ENCODE measurements around the gene SEMA3F.
A peak's percentile ranks its signal among the peaks of the same experiment; 100 is the strongest.

The SEMA3F gene

GRCh38 chr3:50154840-50155490, at the start of gene SEMA3F:
Gene SEMA3F, plus strand, starts transcription at chr3:50155324. Its CDS starts 4,299 bp downstream, at chr3:50159623.
- H3K27me3 ChIP-seq (replicated peaks; ENCODE audit: control insufficient read depth, insufficient read depth, low read length): peaks cover 26% of the 10 kb centered on the region

GRCh38 chr3:50111757-50112156, 43.4 kb upstream of the SEMA3F start:
- H3K27me3 ChIP-seq (replicated peaks; ENCODE audit: control insufficient read depth, insufficient read depth, low read length): no peaks in the 10 kb centered on the region
- H3K4me1 ChIP-seq (ENCODE audit: control insufficient read depth, insufficient read depth, low read length): peaks cover 12% of the 10 kb centered on the region
- no peaks in the 10 kb centered on the region for H3K9me3 ChIP-seq (ENCODE audit: control insufficient read depth, low read length)
- no peak for DNase-seq (ENCODE audit: low read depth)
- no peak overlapping the region for H3K9ac ChIP-seq (ENCODE audit: low read length)
- H3K4me3 ChIP-seq (ENCODE audit: low read length): no peak overlapping the region
- H3K36me3 ChIP-seq (ENCODE audit: control insufficient read depth, insufficient read depth, low read length, severe bottlenecking): peaks cover 100% of the 10 kb centered on the region

More at GRCh38 chr3:50154840-50155490, at the start of gene SEMA3F:
- Histone ChIP-seq H3K4me3 (ENCODE audit: low read length) (peak within 1 kb of the TSS; percentile 54), H3K9ac (ENCODE audit: low read length) (no peak within 1 kb of the TSS), H3K36me3 (ENCODE audit: control insufficient read depth, insufficient read depth, low read length, severe bottlenecking) (no peaks in the 10 kb centered on the region), H3K9me3 (ENCODE audit: control insufficient read depth, low read length) (no peaks in the 10 kb centered on the region), H3K4me1 (ENCODE audit: control insufficient read depth, insufficient read depth, low read length) (no peaks in the 10 kb centered on the region)
- peak; percentile 90 for DNase-seq (ENCODE audit: low read depth)

- no peak overlapping the region for H3K9ac ChIP-seq (ENCODE audit: low read length)
- no peak overlapping the region for H3K4me3 ChIP-seq (ENCODE audit: low read length)
- H3K27me3 ChIP-seq (replicated peaks; ENCODE audit: control insufficient read depth, insufficient read depth, low read length): no peaks in the 10 kb centered on the region
- H3K36me3 ChIP-seq (ENCODE audit: control insufficient read depth, insufficient read depth, low read length, severe bottlenecking): peaks cover 100% of the 10 kb centered on the region
- H3K9me3 ChIP-seq (ENCODE audit: control insufficient read depth, low read length): no peaks in the 10 kb centered on the region
- DNase-seq (ENCODE audit: low read depth): no peak
- peaks cover 12% of the 10 kb centered on the region for H3K4me1 ChIP-seq (ENCODE audit: control insufficient read depth, insufficient read depth, low read length)
These were observed 42.7 kb upstream of the SEMA3F start for GRCh38 chr3:50112462-50112861.

GRCh38 chr3:50117120-50117519, 38.0 kb upstream of the SEMA3F start:
- H3K4me3 ChIP-seq (ENCODE audit: low read length): no peak overlapping the region
- no peaks in the 10 kb centered on the region for H3K27me3 ChIP-seq (replicated peaks; ENCODE audit: control insufficient read depth, insufficient read depth, low read length)
- DNase-seq (ENCODE audit: low read depth): no peak
- H3K4me1 ChIP-seq (ENCODE audit: control insufficient read depth, insufficient read depth, low read length): no peaks in the 10 kb centered on the region
- peaks cover 91% of the 10 kb centered on the region for H3K36me3 ChIP-seq (ENCODE audit: control insufficient read depth, insufficient read depth, low read length, severe bottlenecking)
- no peaks in the 10 kb centered on the region for H3K9me3 ChIP-seq (ENCODE audit: control insufficient read depth, low read length)
- no peak overlapping the region for H3K9ac ChIP-seq (ENCODE audit: low read length)

- no peak for DNase-seq (ENCODE audit: low read depth)
- peaks cover 80% of the 10 kb centered on the region for H3K36me3 ChIP-seq (ENCODE audit: control insufficient read depth, insufficient read depth, low read length, severe bottlenecking)
- no peaks in the 10 kb centered on the region for H3K4me1 ChIP-seq (ENCODE audit: control insufficient read depth, insufficient read depth, low read length)
- no peaks in the 10 kb centered on the region for H3K27me3 ChIP-seq (replicated peaks; ENCODE audit: control insufficient read depth, insufficient read depth, low read length)
- no peak overlapping the region for H3K4me3 ChIP-seq (ENCODE audit: low read length)
- H3K9ac ChIP-seq (ENCODE audit: low read length): no peak overlapping the region
- H3K9me3 ChIP-seq (ENCODE audit: control insufficient read depth, low read length): no peaks in the 10 kb centered on the region
These were observed 36.9 kb upstream of the SEMA3F start for GRCh38 chr3:50118237-50118636.

GRCh38 chr3:50119786-50120185, 35.3 kb upstream of the SEMA3F start:
- no peaks in the 10 kb centered on the region for H3K9me3 ChIP-seq (ENCODE audit: control insufficient read depth, low read length)
- H3K4me3 ChIP-seq (ENCODE audit: low read length): no peak overlapping the region
- no peak overlapping the region for H3K9ac ChIP-seq (ENCODE audit: low read length)
- no peaks in the 10 kb centered on the region for H3K27me3 ChIP-seq (replicated peaks; ENCODE audit: control insufficient read depth, insufficient read depth, low read length)
- H3K4me1 ChIP-seq (ENCODE audit: control insufficient read depth, insufficient read depth, low read length): peaks cover 4% of the 10 kb centered on the region
- no peak for DNase-seq (ENCODE audit: low read depth)
- peaks cover 64% of the 10 kb centered on the region for H3K36me3 ChIP-seq (ENCODE audit: control insufficient read depth, insufficient read depth, low read length, severe bottlenecking)

GRCh38 chr3:50120364-50121071, 34.6 kb upstream of the SEMA3F start:
- peaks cover 5% of the 10 kb centered on the region for H3K4me1 ChIP-seq (ENCODE audit: control insufficient read depth, insufficient read depth, low read length)
- H3K36me3 ChIP-seq (ENCODE audit: control insufficient read depth, insufficient read depth, low read length, severe bottlenecking): peaks cover 57% of the 10 kb centered on the region
- H3K9me3 ChIP-seq (ENCODE audit: control insufficient read depth, low read length): no peaks in the 10 kb centered on the region
- no peak overlapping the region for H3K9ac ChIP-seq (ENCODE audit: low read length)
- no peak overlapping the region for H3K4me3 ChIP-seq (ENCODE audit: low read length)
- no peak for DNase-seq (ENCODE audit: low read depth)
- no peaks in the 10 kb centered on the region for H3K27me3 ChIP-seq (replicated peaks; ENCODE audit: control insufficient read depth, insufficient read depth, low read length)

- H3K4me1 ChIP-seq (ENCODE audit: control insufficient read depth, insufficient read depth, low read length): peaks cover 11% of the 10 kb centered on the region
- peaks cover 48% of the 10 kb centered on the region for H3K36me3 ChIP-seq (ENCODE audit: control insufficient read depth, insufficient read depth, low read length, severe bottlenecking)
- peak; percentile 87 for DNase-seq (ENCODE audit: low read depth)
- H3K9ac ChIP-seq (ENCODE audit: low read length): no peak overlapping the region
- no peak overlapping the region for H3K4me3 ChIP-seq (ENCODE audit: low read length)
- no peaks in the 10 kb centered on the region for H3K27me3 ChIP-seq (replicated peaks; ENCODE audit: control insufficient read depth, insufficient read depth, low read length)
- no peaks in the 10 kb centered on the region for H3K9me3 ChIP-seq (ENCODE audit: control insufficient read depth, low read length)
These were observed 33.8 kb upstream of the SEMA3F start for GRCh38 chr3:50121072-50122032.

GRCh38 chr3:50122071-50122470, 33.1 kb upstream of the SEMA3F start:
- H3K9me3 ChIP-seq (ENCODE audit: control insufficient read depth, low read length): no peaks in the 10 kb centered on the region
- H3K27me3 ChIP-seq (replicated peaks; ENCODE audit: control insufficient read depth, insufficient read depth, low read length): peaks cover 4% of the 10 kb centered on the region
- DNase-seq (ENCODE audit: low read depth): no peak
- H3K4me1 ChIP-seq (ENCODE audit: control insufficient read depth, insufficient read depth, low read length): peaks cover 14% of the 10 kb centered on the region
- H3K9ac ChIP-seq (ENCODE audit: low read length): no peak overlapping the region
- no peak overlapping the region for H3K4me3 ChIP-seq (ENCODE audit: low read length)
- H3K36me3 ChIP-seq (ENCODE audit: control insufficient read depth, insufficient read depth, low read length, severe bottlenecking): peaks cover 41% of the 10 kb centered on the region

GRCh38 chr3:50122661-50123391, 32.3 kb upstream of the SEMA3F start:
- no peak for DNase-seq (ENCODE audit: low read depth)
- no peak overlapping the region for H3K9ac ChIP-seq (ENCODE audit: low read length)
- H3K27me3 ChIP-seq (replicated peaks; ENCODE audit: control insufficient read depth, insufficient read depth, low read length): peaks cover 7% of the 10 kb centered on the region
- peaks cover 34% of the 10 kb centered on the region for H3K36me3 ChIP-seq (ENCODE audit: control insufficient read depth, insufficient read depth, low read length, severe bottlenecking)
- no peaks in the 10 kb centered on the region for H3K9me3 ChIP-seq (ENCODE audit: control insufficient read depth, low read length)
- H3K4me3 ChIP-seq (ENCODE audit: low read length): no peak overlapping the region
- H3K4me1 ChIP-seq (ENCODE audit: control insufficient read depth, insufficient read depth, low read length): peaks cover 14% of the 10 kb centered on the region

Measured in adipocyte (in vitro differentiated cells).